CD4-positive, alpha-beta memory T cell (primary cell): ENCODE data around the gene A3GALT2. TPM values are rescaled to one million over a fixed set of nuclear protein-coding genes. Genes with fewer than 3 reads are reported as not detected.

Experiments
- CTCF ChIA-PET: fragments of 350-600 bp; sonication (Branson Sonifier 250); formaldehyde crosslinking; loops from one replicate; lab custom pipeline; 2021; ENCODE audit warnings: inconsistent platforms; ENCODE audit not compliant: partially characterized antibody; lab: Charles Lee
- POLR2A ChIA-PET: fragments of 350-600 bp; sonication (Branson Sonifier 250); formaldehyde crosslinking; loops from one replicate; lab custom pipeline; 2021; ENCODE audit not compliant: partially characterized antibody; lab: Charles Lee
- DNase-seq, 5 donors: peaks; one replicate each; pipeline versions ENCODE4 v3.0.0 to v3.0.0-alpha.2; 2020 to 2022; ENCODE audit warnings: mixed read lengths in 1 of 5
- H3K27ac ChIP-seq: one replicate; pipeline ENCODE4 v1.7.0; 2013; ENCODE audit warnings: low read depth, low read length
- H3K27me3 ChIP-seq: 2 replicates; pipeline ENCODE4 v1.7.0; 2013; ENCODE audit warnings: mild to moderate bottlenecking, low read length, moderate library complexity; ENCODE audit not compliant: insufficient read depth
- H3K36me3 ChIP-seq: 2 replicates; pipeline ENCODE4 v1.7.0; 2013; ENCODE audit warnings: mild to moderate bottlenecking, low read length, moderate library complexity; ENCODE audit not compliant: insufficient read depth
- H3K4me1 ChIP-seq: 2 replicates; pipeline ENCODE4 v1.7.0; 2013; ENCODE audit warnings: mild to moderate bottlenecking, low read length, moderate library complexity; ENCODE audit not compliant: insufficient read depth
- H3K4me3 ChIP-seq, 2 donors: one replicate each; pipeline ENCODE4 v1.7.0; 2013; ENCODE audit warnings: low read length in 2 of 2, mild to moderate bottlenecking in 1 of 2
- H3K9me3 ChIP-seq, 2 donors: one replicate each; pipeline ENCODE4 v1.7.0; 2013; ENCODE audit warnings: low read length in 2 of 2, control low read depth in 1 of 2; ENCODE audit not compliant: control insufficient read depth in 1 of 2
- H3K27ac Mint-ChIP-seq, 7 donors: one replicate each; pipeline ENCODE4 v1.8.0; 2020 to 2021; ENCODE audit warnings: mixed read lengths in 7 of 7, mild to moderate bottlenecking in 6 of 7, inconsistent platforms in 3 of 7, moderate library complexity in 3 of 7
- H3K27me3 Mint-ChIP-seq, 2 donors: one replicate each; pipeline ENCODE4 v1.8.0; 2020 to 2021; ENCODE audit warnings: mixed read lengths in 2 of 2
- H3K36me3 Mint-ChIP-seq, 2 donors: one replicate each; pipeline ENCODE4 v1.8.0; 2020 to 2021; ENCODE audit warnings: mixed read lengths in 2 of 2, inconsistent platforms in 1 of 2, mild to moderate bottlenecking in 1 of 2
- H3K4me1 Mint-ChIP-seq, 4 donors: one replicate each; pipeline ENCODE4 v1.8.0; 2020 to 2021; ENCODE audit warnings: mixed read lengths in 4 of 4, mild to moderate bottlenecking in 1 of 4
- H3K4me3 Mint-ChIP-seq, 8 donors: one replicate each; pipeline ENCODE4 v1.8.0; 2020 to 2021; ENCODE audit warnings: mixed read lengths in 8 of 8, mild to moderate bottlenecking in 7 of 8, moderate library complexity in 6 of 8, inconsistent platforms in 3 of 8
- H3K9me3 Mint-ChIP-seq, 8 donors: one replicate each; pipeline ENCODE4 v1.8.0; 2020 to 2021; ENCODE audit warnings: mixed read lengths in 8 of 8, mild to moderate bottlenecking in 5 of 8, inconsistent platforms in 3 of 8, moderate library complexity in 1 of 8
- intact Hi-C: fragments of 100-400 bp; cut with micrococcal nuclease; formaldehyde crosslinking; loops from one replicate; pipeline ENCODE4 v1.15.1; 2023
- polyA plus RNA-seq, 2 donors: library from polyadenylated mRNA; unstranded; fragments of 300-500 nt; fragmentation: Illumina TruSeq; gene quantifications; one replicate each; pipeline ENCODE4 v1.2.3, GENCODE V29; 2021
- total RNA-seq, 2 experiments: library from RNA; stranded (reverse); gene quantifications; one replicate each; pipeline ENCODE4 v1.2.3, GENCODE V29; 2021

The A3GALT2 gene
- total and polyA plus RNA-seq, 4 experiments from 2014 or later, result not detected

GRCh38 chr1:33288976-33289857, 31.7 kb downstream of the A3GALT2 start:
- Histone ChIP-seq H3K27me3 (no peaks in the 10 kb centered on the region), H3K4me3 (no peak overlapping the region), H3K9me3 (no peaks in the 10 kb centered on the region), H3K4me1 (no peaks in the 10 kb centered on the region), H3K36me3 (no peaks in the 10 kb centered on the region), H3K27ac (no peak overlapping the region)
- POLR2A ChIA-PET, result no interaction called here
- DNase-seq, result no peak
- CTCF ChIA-PET, result no interaction called here
- intact Hi-C loops, result no loop called here
- peaks cover 22 to 39% of the 10 kb centered on the region in 2 donors for H3K36me3 Mint-ChIP-seq
- H3K27me3 Mint-ChIP-seq, result no peaks in the 10 kb centered on the region
- H3K27ac Mint-ChIP-seq, result peak overlapping the region in 3 of 7 donors; percentile 36 to 73 (median 43)
- peaks cover 0 to 5% (median 4%) of the 10 kb centered on the region in 4 donors for H3K4me1 Mint-ChIP-seq
- H3K9me3 Mint-ChIP-seq, result peaks cover 0 to 3% (median 0%) of the 10 kb centered on the region in 8 donors
- no peak overlapping the region for H3K4me3 Mint-ChIP-seq

GRCh38 chr1:33287317-33287716, 33.6 kb downstream of the A3GALT2 start:
- Histone ChIP-seq H3K27me3 (no peaks in the 10 kb centered on the region), H3K9me3 (no peaks in the 10 kb centered on the region), H3K4me3 (no peak overlapping the region), H3K4me1 (no peaks in the 10 kb centered on the region), H3K36me3 (peaks cover 7% of the 10 kb centered on the region), H3K27ac (no peak overlapping the region)
- intact Hi-C loops, result no loop called here
- POLR2A ChIA-PET, result no interaction called here
- H3K36me3 Mint-ChIP-seq, result peaks cover 33 to 48% of the 10 kb centered on the region in 2 donors
- H3K27ac Mint-ChIP-seq, result peak overlapping the region in 2 of 7 donors; percentile 1 to 18
- DNase-seq, result no peak
- CTCF ChIA-PET, result interaction anchor here (2.4 kb wide), 1 partner anchor 8 kb away, joined by 9 read pairs; no protein-coding TSS in a partner anchor
- peaks cover 0 to 2% (median 0%) of the 10 kb centered on the region in 4 donors for H3K4me1 Mint-ChIP-seq
- H3K27me3 Mint-ChIP-seq, result no peaks in the 10 kb centered on the region
- peaks cover 0 to 3% (median 0%) of the 10 kb centered on the region in 8 donors for H3K9me3 Mint-ChIP-seq
- no peak overlapping the region for H3K4me3 Mint-ChIP-seq

GRCh38 chr1:33286451-33287185, 34.3 kb downstream of the A3GALT2 start:
- Mint-ChIP-seq H3K27ac (peak overlapping the region in 3 of 7 donors; percentile 8 to 35 (median 20)), H3K27me3 (no peaks in the 10 kb centered on the region), H3K4me1 (peaks cover 0 to 2% (median under 1%) of the 10 kb centered on the region in 4 donors), H3K9me3 (peaks cover 0 to 3% (median 0%) of the 10 kb centered on the region in 8 donors), H3K4me3 (peak overlapping the region in 1 of 8 donors; percentile 6), H3K36me3 (peaks cover 40 to 55% of the 10 kb centered on the region in 2 donors)
- H3K36me3 ChIP-seq, result peaks cover 13% of the 10 kb centered on the region
- POLR2A ChIA-PET, result no interaction called here
- H3K4me3 ChIP-seq, result no peak overlapping the region
- H3K9me3 ChIP-seq, result no peaks in the 10 kb centered on the region
- intact Hi-C loops, result no loop called here
- no peak overlapping the region for H3K27ac ChIP-seq
- H3K4me1 ChIP-seq, result no peaks in the 10 kb centered on the region
- DNase-seq, result no peak
- H3K27me3 ChIP-seq, result no peaks in the 10 kb centered on the region
- CTCF ChIA-PET, result interaction anchor here (2.4 kb wide), 1 partner anchor 9 kb away, joined by 9 read pairs; no protein-coding TSS in a partner anchor

GRCh38 chr1:33284049-33284448, 36.8 kb downstream of the A3GALT2 start:
- CTCF ChIA-PET, result interaction anchor here (2.0 kb wide), 1 partner anchor 11 kb away, joined by 10 read pairs; no protein-coding TSS in a partner anchor
- H3K4me3 ChIP-seq, result no peak overlapping the region
- DNase-seq, result no peak
- H3K4me1 ChIP-seq, result no peaks in the 10 kb centered on the region
- Mint-ChIP-seq H3K9me3 (peaks cover 0 to 2% (median 0%) of the 10 kb centered on the region in 8 donors), H3K27ac (peak overlapping the region in 1 of 7 donors; percentile 20), H3K4me1 (peaks cover 0 to 5% (median under 1%) of the 10 kb centered on the region in 4 donors), H3K36me3 (peaks cover 41 to 63% of the 10 kb centered on the region in 2 donors), H3K4me3 (no peak overlapping the region), H3K27me3 (no peaks in the 10 kb centered on the region)
- no peaks in the 10 kb centered on the region for H3K27me3 ChIP-seq
- no peaks in the 10 kb centered on the region for H3K9me3 ChIP-seq
- POLR2A ChIA-PET, result no interaction called here
- intact Hi-C loops, result no loop called here
- H3K36me3 ChIP-seq, result peaks cover 19% of the 10 kb centered on the region
- H3K27ac ChIP-seq, result no peak overlapping the region

GRCh38 chr1:33282791-33283190, 38.1 kb downstream of the A3GALT2 start:
- H3K4me1 ChIP-seq, result no peaks in the 10 kb centered on the region
- Mint-ChIP-seq H3K27me3 (no peaks in the 10 kb centered on the region), H3K4me1 (peaks cover 0 to 3% (median under 1%) of the 10 kb centered on the region in 4 donors), H3K9me3 (no peaks in the 10 kb centered on the region), H3K36me3 (peaks cover 36 to 60% of the 10 kb centered on the region in 2 donors), H3K4me3 (no peak overlapping the region), H3K27ac (no peak overlapping the region)
- H3K27me3 ChIP-seq, result no peaks in the 10 kb centered on the region
- intact Hi-C loops, result no loop called here
- ChIA-PET CTCF (interaction anchor here (1.6 kb wide), 1 partner anchor 13 kb away, joined by 9 read pairs; no protein-coding TSS in a partner anchor), POLR2A (no interaction called here)
- H3K4me3 ChIP-seq, result no peak overlapping the region
- H3K27ac ChIP-seq, result no peak overlapping the region
- DNase-seq, result no peak
- no peaks in the 10 kb centered on the region for H3K9me3 ChIP-seq
- peaks cover 19% of the 10 kb centered on the region for H3K36me3 ChIP-seq

- no peak overlapping the region for H3K4me3 Mint-ChIP-seq
- POLR2A ChIA-PET, result no interaction called here
- Histone ChIP-seq H3K36me3 (peaks cover 19% of the 10 kb centered on the region), H3K4me3 (no peak overlapping the region), H3K27ac (no peak overlapping the region), H3K27me3 (no peaks in the 10 kb centered on the region), H3K9me3 (no peaks in the 10 kb centered on the region), H3K4me1 (no peaks in the 10 kb centered on the region)
- CTCF ChIA-PET, result interaction anchor here (1.6 kb wide), 1 partner anchor 14 kb away, joined by 9 read pairs; no protein-coding TSS in a partner anchor
- H3K9me3 Mint-ChIP-seq, result no peaks in the 10 kb centered on the region
- H3K36me3 Mint-ChIP-seq, result peaks cover 38 to 62% of the 10 kb centered on the region in 2 donors
- peaks cover 0 to 4% (median 2%) of the 10 kb centered on the region in 4 donors for H3K4me1 Mint-ChIP-seq
- intact Hi-C loops, result no loop called here
- H3K27me3 Mint-ChIP-seq, result no peaks in the 10 kb centered on the region
- peak overlapping the region in 3 of 7 donors; percentile 17 to 31 (median 21) for H3K27ac Mint-ChIP-seq
- no peak for DNase-seq
Measured at GRCh38 chr1:33281554-33282303, 39.2 kb downstream of the A3GALT2 start.
